SK-N-SH treated with all-trans-retinoic acid at 6 μM for 48 hours (cell line): ENCODE data around the gene MTIF2.

Experiments used
- BACH2 ChIP-seq: fragments of 250-450 bp; sonication (Bioruptor Pico); IDR thresholded peaks from 2 replicates; pipeline ENCODE4 v1.9.0; 2021; ENCODE audit warnings: mild to moderate bottlenecking, borderline replicate concordance
- PATZ1 ChIP-seq: fragments of 250-450 bp; sonication (Bioruptor Pico); IDR thresholded peaks from 2 replicates; pipeline ENCODE4 v1.8.0; 2020; ENCODE audit warnings: mild to moderate bottlenecking, moderate library complexity, borderline replicate concordance
- POU6F1 ChIP-seq: fragments of 250-450 bp; sonication (Bioruptor Pico); IDR thresholded peaks from 2 replicates; pipeline ENCODE4 v1.8.0; 2021; ENCODE audit warnings: low read depth, mild to moderate bottlenecking, moderate library complexity, borderline replicate concordance
- RARB ChIP-seq: fragments of 250-450 bp; sonication (Bioruptor Pico); IDR thresholded peaks from 2 replicates; pipeline ENCODE4 v1.8.0; 2021; ENCODE audit warnings: mild to moderate bottlenecking, moderate library complexity
- ZFP30 ChIP-seq: fragments of 450-650 bp; formaldehyde crosslinking; IDR thresholded peaks from 2 replicates; pipeline ENCODE4 v1.5.0; 2022; ENCODE audit warnings: mild to moderate bottlenecking, moderate library complexity

- TF ChIP-seq POU6F1 (no peak), ZFP30 (no peak), BACH2 (CRISPR knock-in tag) (no peak), PATZ1 (CRISPR knock-in tag) (no peak), RARB (CRISPR knock-in tag) (no peak)
These were observed 44.2 kb downstream of the MTIF2 start for GRCh38 chr2:55224761-55225261.
